ENCODE data around the gene RAB22A.

DNA sequence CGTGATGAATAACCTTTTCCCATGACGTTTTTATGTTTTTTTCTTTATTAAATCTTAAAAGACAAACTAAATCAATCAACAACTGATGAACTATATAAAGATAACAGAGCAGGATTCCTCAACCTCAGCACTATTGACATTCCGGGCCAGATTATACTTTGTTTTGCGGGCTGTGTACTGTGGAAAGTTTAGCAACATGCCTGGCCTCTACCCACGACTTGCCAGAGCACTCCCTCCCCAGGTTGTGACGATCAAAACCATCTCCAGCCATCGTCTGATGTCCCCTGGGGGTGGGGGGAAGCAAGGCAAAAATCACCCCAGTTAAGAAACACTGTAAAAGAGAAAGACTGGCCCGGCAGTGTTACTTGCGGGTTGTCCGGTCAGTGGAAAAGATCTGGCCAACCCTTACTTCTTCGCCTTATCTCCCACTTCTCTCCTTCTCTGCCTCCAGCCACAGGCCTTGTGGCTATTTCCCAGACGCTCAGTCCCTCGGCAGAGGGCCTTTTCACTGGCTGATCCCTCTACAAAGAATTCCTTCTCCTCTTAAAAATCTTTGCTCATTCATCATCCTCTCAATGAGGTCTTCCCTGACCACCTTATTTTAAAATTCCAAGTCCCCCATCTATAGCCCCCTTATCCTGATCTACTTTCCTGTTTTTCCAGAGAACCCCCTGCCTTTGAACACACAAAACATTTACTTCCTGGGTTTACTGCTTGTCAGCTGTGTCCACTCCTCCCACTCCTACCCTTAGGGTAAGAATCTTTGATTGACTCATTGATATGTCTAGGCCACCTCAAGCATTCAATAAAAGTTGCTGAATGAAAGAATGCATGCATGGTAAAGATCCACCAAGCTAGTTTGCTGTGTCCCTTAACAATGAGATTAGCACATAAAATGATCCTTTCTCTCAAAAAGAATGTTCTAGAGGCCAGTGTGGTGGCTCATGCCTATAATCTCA, 14.7 kb upstream of the RAB22A start:
- TF ChIP-seq, protein P1, sequence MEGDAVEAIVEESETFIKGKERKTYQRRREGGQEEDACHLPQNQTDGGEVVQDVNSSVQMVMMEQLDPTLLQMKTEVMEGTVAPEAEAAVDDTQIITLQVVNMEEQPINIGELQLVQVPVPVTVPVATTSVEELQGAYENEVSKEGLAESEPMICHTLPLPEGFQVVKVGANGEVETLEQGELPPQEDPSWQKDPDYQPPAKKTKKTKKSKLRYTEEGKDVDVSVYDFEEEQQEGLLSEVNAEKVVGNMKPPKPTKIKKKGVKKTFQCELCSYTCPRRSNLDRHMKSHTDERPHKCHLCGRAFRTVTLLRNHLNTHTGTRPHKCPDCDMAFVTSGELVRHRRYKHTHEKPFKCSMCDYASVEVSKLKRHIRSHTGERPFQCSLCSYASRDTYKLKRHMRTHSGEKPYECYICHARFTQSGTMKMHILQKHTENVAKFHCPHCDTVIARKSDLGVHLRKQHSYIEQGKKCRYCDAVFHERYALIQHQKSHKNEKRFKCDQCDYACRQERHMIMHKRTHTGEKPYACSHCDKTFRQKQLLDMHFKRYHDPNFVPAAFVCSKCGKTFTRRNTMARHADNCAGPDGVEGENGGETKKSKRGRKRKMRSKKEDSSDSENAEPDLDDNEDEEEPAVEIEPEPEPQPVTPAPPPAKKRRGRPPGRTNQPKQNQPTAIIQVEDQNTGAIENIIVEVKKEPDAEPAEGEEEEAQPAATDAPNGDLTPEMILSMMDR (IDR thresholded peaks at IDR 0.05; ENCODE audit: insufficient read depth, low read length), result no peak
- TF ChIP-seq POLR2AphosphoS5 (IDR thresholded peaks at IDR 0.05; ENCODE audit: low read depth) (no peak), SPI1 (IDR thresholded peaks at IDR 0.05; ENCODE audit: borderline replicate concordance, low read depth) (no peak)
- TF ChIP-seq, protein P2, sequence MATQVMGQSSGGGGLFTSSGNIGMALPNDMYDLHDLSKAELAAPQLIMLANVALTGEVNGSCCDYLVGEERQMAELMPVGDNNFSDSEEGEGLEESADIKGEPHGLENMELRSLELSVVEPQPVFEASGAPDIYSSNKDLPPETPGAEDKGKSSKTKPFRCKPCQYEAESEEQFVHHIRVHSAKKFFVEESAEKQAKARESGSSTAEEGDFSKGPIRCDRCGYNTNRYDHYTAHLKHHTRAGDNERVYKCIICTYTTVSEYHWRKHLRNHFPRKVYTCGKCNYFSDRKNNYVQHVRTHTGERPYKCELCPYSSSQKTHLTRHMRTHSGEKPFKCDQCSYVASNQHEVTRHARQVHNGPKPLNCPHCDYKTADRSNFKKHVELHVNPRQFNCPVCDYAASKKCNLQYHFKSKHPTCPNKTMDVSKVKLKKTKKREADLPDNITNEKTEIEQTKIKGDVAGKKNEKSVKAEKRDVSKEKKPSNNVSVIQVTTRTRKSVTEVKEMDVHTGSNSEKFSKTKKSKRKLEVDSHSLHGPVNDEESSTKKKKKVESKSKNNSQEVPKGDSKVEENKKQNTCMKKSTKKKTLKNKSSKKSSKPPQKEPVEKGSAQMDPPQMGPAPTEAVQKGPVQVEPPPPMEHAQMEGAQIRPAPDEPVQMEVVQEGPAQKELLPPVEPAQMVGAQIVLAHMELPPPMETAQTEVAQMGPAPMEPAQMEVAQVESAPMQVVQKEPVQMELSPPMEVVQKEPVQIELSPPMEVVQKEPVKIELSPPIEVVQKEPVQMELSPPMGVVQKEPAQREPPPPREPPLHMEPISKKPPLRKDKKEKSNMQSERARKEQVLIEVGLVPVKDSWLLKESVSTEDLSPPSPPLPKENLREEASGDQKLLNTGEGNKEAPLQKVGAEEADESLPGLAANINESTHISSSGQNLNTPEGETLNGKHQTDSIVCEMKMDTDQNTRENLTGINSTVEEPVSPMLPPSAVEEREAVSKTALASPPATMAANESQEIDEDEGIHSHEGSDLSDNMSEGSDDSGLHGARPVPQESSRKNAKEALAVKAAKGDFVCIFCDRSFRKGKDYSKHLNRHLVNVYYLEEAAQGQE (IDR thresholded peaks at IDR 0.05; ENCODE audit: insufficient replicate concordance, low read depth), result no peak
